Liver (tissue), 3 donors: ENCODE results near the gene PSMD6.

ENCODE experiments used
- GABPA ChIP-seq, 2 donors: IDR thresholded peaks in 1 of 2; conservative IDR thresholded peaks in 1 of 2; 2 replicates each; pipeline ENCODE4 v1.6.1; 2016; ENCODE audit warnings: antibody characterized with exemption in 2 of 2, mild to moderate bottlenecking in 1 of 2, moderate library complexity in 1 of 2
- HNF4G ChIP-seq: IDR thresholded peaks from 2 replicates; pipeline ENCODE4 v1.6.1; 2016; ENCODE audit warnings: antibody characterized with exemption
- TF ChIP-seq, protein P1 (sequence below): fragments of 150-350 bp; IDR thresholded peaks from 2 replicates; pipeline ENCODE4 v1.5.1; 2017; ENCODE audit warnings: improper control_type of control experiment, low read depth, low read length; ENCODE audit not compliant: missing input control
- donor health status: healthy.
- donor health status: healthy.

DNA sequence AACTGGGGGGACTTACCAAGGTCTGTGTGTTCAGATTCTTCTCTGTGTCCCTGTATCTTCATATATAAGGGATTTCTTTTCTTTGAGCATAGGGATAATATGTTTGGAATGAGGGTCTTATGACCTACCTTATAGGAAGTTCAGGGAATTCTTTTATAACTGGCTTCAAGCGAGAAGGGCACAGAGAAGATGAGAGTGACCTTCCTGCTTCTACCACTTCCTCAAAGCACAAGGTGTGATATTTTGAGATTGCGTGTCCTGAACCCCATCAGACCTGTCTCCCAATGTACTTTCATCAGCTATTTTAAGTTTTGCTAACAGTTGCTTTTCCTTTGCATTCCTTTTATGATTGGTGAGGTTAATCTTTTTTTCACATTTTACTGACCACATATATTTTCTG, 3.1 kb upstream of the PSMD6 start:
- TF ChIP-seq, protein P1, sequence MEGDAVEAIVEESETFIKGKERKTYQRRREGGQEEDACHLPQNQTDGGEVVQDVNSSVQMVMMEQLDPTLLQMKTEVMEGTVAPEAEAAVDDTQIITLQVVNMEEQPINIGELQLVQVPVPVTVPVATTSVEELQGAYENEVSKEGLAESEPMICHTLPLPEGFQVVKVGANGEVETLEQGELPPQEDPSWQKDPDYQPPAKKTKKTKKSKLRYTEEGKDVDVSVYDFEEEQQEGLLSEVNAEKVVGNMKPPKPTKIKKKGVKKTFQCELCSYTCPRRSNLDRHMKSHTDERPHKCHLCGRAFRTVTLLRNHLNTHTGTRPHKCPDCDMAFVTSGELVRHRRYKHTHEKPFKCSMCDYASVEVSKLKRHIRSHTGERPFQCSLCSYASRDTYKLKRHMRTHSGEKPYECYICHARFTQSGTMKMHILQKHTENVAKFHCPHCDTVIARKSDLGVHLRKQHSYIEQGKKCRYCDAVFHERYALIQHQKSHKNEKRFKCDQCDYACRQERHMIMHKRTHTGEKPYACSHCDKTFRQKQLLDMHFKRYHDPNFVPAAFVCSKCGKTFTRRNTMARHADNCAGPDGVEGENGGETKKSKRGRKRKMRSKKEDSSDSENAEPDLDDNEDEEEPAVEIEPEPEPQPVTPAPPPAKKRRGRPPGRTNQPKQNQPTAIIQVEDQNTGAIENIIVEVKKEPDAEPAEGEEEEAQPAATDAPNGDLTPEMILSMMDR, result no peak
- TF ChIP-seq GABPA (IDR thresholded peaks at IDR 0.05 in 1 of 2, conservative IDR thresholded peaks at IDR 0.05 in 1 of 2) (no peak), HNF4G (no peak)
